ENCODE measurements around the gene CABP7.

GRCh38 chr22:29689880-29690213 lies 30.0 kb upstream of the CABP7 start:
- TF ChIP-seq, protein P1, sequence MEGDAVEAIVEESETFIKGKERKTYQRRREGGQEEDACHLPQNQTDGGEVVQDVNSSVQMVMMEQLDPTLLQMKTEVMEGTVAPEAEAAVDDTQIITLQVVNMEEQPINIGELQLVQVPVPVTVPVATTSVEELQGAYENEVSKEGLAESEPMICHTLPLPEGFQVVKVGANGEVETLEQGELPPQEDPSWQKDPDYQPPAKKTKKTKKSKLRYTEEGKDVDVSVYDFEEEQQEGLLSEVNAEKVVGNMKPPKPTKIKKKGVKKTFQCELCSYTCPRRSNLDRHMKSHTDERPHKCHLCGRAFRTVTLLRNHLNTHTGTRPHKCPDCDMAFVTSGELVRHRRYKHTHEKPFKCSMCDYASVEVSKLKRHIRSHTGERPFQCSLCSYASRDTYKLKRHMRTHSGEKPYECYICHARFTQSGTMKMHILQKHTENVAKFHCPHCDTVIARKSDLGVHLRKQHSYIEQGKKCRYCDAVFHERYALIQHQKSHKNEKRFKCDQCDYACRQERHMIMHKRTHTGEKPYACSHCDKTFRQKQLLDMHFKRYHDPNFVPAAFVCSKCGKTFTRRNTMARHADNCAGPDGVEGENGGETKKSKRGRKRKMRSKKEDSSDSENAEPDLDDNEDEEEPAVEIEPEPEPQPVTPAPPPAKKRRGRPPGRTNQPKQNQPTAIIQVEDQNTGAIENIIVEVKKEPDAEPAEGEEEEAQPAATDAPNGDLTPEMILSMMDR (IDR thresholded peaks at IDR 0.05; ENCODE audit: borderline replicate concordance, extremely low read depth, low read length, poor library complexity, severe bottlenecking): peak; percentile 74
- TF ChIP-seq EZH2 (IDR thresholded peaks at IDR 0.05; ENCODE audit: borderline replicate concordance, low read depth, low read length, severe bottlenecking): no peak
